Cardiac muscle cell (in vitro differentiated cells and primary cell): ENCODE results near the gene THEM4. TPM values are rescaled to one million over a fixed set of nuclear protein-coding genes. Genes with fewer than 3 reads are reported as not detected.
"Not testable (repeated sequence)": the region's sequence is repeated elsewhere in the genome, so short reads cannot be mapped to it uniquely, and the experiment has no call there.

Experiments used
- DNase-seq, 2 donors: peaks; one replicate each; pipeline versions ENCODE4 v3.0.0 to v3.0.0-alpha.2; 2010 to 2017; ENCODE audit warnings: low read depth in 1 of 2, low spot score in 1 of 2
- H3K27ac ChIP-seq: fragments of 200-600 bp; sonication (generic); 2 replicates; pipeline ENCODE4 v1.5.1; 2016
- H3K27me3 ChIP-seq: fragments of 200-600 bp; sonication (generic); 2 replicates; pipeline ENCODE4 v1.6.0; 2016; ENCODE audit warnings: control low read depth
- H3K36me3 ChIP-seq: fragments of 200-600 bp; sonication (generic); 2 replicates; pipeline ENCODE4 v1.5.1; 2016; ENCODE audit warnings: control low read depth
- H3K4me1 ChIP-seq: fragments of 200-600 bp; sonication (generic); 2 replicates; pipeline ENCODE4 v1.8.1; 2017; ENCODE audit warnings: low read depth, mild to moderate bottlenecking, mixed run types
- H3K4me3 ChIP-seq: fragments of 200-600 bp; sonication (generic); 2 replicates; pipeline ENCODE4 v1.5.1; 2016; ENCODE audit warnings: mild to moderate bottlenecking
- H3K9me3 ChIP-seq: fragments of 200-600 bp; sonication (generic); 2 replicates; pipeline ENCODE4 v1.5.1; 2017; ENCODE audit warnings: low read depth, mild to moderate bottlenecking, control low read depth
- polyA plus RNA-seq: library from polyadenylated mRNA; unstranded; fragments of >200 nt; fragmentation: Nextera tagmentation; extraction: Ambion mirVana; gene quantifications from 2 replicates; pipeline ENCODE4 v1.2.1, GENCODE V29; 2016
- total RNA-seq: library from RNA; depleted of rRNA; stranded (reverse); fragments of >200 nt; gene quantifications from 2 replicates; pipeline ENCODE4 v1.2.3, GENCODE V29; 2016
- TF ChIP-seq, protein P1 (sequence below): IDR thresholded peaks from 2 replicates; pipeline ENCODE4 v1.5.1; 2012; ENCODE audit warnings: low read depth, mild to moderate bottlenecking, low read length

THEM4 gene
- total and polyA plus RNA-seq, 2 experiments from 2014 or later = 26.8 to 61.9 TPM

DNA sequence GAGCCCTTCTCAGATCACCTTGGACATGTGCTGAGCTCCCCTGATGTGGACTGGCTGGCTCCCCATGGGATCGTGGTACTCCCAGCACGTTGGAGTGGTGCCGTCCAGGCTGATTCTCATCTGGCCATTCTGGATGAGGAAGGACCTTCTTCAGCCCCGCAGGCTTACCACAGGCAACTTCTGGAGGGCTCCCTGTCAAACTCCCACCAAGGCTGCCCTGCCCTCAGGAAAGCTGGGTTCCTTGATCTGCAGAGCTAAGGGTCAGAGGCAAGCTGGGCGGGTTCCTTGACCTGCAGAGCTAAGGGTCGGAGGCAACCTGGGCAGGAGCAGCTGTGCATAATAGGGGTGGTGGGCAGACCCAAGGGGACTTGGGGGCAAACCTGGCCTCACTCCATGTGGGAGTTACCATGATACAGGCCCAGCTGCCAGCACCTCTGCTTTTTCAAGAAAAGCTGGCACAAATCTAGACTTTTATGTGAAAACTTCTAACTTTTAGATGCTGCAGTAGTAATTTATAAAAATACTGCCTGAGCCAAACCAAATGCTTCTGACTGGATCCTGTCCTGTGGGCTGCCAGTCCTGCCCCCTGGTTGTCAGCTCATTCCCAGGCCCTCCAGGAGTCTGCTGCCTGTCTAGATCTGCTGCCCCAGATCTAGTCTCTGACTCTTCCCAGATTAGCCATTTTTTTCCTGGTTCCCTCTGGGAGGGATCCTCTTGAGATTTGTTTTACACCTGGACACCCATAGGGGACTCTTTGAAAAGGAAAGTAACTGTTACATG is 50.2 kb downstream of the THEM4 start:
- peaks cover 4% of the 10 kb centered on the region for H3K4me1 ChIP-seq
- H3K27me3 ChIP-seq = no peaks in the 10 kb centered on the region
- H3K9me3 ChIP-seq = no peaks in the 10 kb centered on the region
- H3K4me3 ChIP-seq = no peak overlapping the region
- DNase-seq = no peak
- no peak overlapping the region for H3K27ac ChIP-seq
- TF ChIP-seq, protein P1, sequence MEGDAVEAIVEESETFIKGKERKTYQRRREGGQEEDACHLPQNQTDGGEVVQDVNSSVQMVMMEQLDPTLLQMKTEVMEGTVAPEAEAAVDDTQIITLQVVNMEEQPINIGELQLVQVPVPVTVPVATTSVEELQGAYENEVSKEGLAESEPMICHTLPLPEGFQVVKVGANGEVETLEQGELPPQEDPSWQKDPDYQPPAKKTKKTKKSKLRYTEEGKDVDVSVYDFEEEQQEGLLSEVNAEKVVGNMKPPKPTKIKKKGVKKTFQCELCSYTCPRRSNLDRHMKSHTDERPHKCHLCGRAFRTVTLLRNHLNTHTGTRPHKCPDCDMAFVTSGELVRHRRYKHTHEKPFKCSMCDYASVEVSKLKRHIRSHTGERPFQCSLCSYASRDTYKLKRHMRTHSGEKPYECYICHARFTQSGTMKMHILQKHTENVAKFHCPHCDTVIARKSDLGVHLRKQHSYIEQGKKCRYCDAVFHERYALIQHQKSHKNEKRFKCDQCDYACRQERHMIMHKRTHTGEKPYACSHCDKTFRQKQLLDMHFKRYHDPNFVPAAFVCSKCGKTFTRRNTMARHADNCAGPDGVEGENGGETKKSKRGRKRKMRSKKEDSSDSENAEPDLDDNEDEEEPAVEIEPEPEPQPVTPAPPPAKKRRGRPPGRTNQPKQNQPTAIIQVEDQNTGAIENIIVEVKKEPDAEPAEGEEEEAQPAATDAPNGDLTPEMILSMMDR = no peak
- no peaks in the 10 kb centered on the region for H3K36me3 ChIP-seq

DNA sequence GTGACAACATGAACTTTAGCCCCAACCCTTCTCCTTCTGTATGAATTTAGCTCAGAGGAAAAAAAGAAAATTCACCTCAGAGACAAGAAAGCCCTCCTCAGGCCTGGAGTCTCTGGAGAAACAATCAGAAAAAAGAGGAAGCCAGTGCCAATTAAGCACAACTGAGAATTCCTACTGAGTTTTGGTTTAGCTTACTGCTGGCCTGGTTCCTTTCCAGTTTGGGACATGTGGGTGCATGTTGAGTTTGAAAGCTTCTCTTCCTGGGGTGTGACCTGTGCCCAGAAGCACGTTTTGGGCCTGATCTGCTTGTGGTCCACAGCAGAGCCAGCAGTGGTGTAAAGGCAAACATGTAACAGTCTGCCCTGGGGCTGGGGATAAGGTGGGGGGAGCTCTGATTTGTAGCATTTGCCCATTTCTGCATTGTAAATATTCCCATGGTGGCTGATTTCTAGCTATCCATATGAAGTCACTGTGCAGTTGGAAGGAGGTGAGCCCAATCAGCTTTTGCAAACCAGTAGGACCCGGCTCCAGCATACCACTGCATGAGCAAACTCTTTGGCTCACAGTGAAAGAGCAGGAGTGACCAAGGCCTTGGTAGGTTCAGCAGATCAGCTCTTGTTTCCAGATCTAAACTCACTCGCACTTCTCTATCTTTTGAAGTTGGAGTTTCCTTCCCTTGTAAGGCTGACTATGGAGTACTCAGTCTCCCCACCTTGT is 51.1 kb downstream of the THEM4 start:
- TF ChIP-seq, protein P1 = no peak
- no peaks in the 10 kb centered on the region for H3K36me3 ChIP-seq
- H3K27me3 ChIP-seq = no peaks in the 10 kb centered on the region
- H3K4me3 ChIP-seq = no peak overlapping the region
- peaks cover 4% of the 10 kb centered on the region for H3K4me1 ChIP-seq
- no peaks in the 10 kb centered on the region for H3K9me3 ChIP-seq
- H3K27ac ChIP-seq = no peak overlapping the region
- peak in 1 of 2 donors; percentile 44 for DNase-seq

DNA sequence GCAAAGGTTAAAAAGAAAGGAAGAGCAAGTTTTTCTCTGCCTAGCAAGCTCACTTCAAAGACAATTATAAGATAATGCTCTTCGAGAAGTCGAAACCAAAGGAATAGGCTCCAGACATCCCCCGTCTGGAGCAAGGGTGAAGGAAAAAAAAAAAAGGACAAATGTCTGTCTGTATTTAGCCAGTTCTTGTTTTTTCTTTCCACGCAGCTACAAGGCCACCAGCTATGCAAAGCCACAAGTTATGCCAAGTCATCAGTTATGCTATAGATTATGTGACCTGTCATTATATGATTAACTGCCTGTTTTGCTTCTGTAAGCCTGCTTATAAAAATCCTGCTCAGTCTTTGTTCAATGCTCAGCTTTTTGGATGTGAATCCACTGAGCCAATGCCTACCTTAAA is 53.4 kb downstream of the THEM4 start:
- no peaks in the 10 kb centered on the region for H3K9me3 ChIP-seq
- no peak for DNase-seq
- peaks cover 4% of the 10 kb centered on the region for H3K4me1 ChIP-seq
- H3K4me3 ChIP-seq = no peak overlapping the region
- no peaks in the 10 kb centered on the region for H3K27me3 ChIP-seq
- TF ChIP-seq, protein P1 = no peak
- no peak overlapping the region for H3K27ac ChIP-seq
- H3K36me3 ChIP-seq = no peaks in the 10 kb centered on the region

DNA sequence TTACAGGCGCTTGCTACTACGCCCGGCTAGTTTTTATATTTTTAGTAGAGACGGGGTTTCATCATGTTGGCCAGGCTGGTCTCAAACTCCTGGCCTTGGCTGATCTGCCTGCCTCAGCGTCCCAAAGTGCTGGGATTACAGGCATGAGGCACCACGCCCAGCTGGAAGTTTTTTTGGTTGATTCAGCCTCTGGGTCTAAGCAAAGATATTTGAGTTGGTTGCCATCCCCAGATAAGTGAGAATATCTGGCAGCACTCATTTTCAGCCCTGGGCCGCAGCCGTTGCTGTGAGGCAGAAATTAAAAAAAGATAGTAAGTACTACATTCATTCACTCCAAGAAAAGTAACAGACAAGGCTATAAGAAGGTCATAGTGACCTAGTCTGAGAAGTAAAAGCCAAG is 53.8 kb downstream of the THEM4 start:
- not testable (repeated sequence) for H3K4me3 ChIP-seq, H3K4me1 ChIP-seq, H3K27me3 ChIP-seq, H3K36me3 ChIP-seq, H3K9me3 ChIP-seq, H3K27ac ChIP-seq
- peak in 1 of 2 donors; percentile 58 for DNase-seq

DNA sequence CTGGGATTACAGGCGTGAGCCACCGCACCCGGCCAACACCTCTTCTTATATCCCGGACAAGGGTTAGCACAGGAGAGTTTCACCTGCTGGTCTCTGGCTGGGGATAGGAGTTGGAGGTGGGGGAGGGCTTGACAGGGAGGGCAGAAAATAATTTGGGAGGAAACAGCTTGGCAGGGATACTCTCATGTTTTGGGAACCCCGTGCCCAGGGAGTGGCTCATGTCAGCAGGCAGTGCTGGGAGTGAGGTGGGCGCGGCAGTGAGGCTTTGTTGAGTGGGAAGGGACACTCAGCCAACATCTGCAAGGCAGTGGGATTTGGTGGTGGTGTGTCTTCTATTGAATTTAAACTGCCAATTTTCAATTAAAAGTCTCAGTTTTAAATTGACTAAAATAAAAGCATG is 54.7 kb downstream of the THEM4 start:
- peaks cover 4% of the 10 kb centered on the region for H3K4me1 ChIP-seq
- DNase-seq = no peak
- no peaks in the 10 kb centered on the region for H3K9me3 ChIP-seq
- no peak overlapping the region for H3K27ac ChIP-seq
- no peaks in the 10 kb centered on the region for H3K36me3 ChIP-seq
- TF ChIP-seq, protein P1 = no peak
- H3K27me3 ChIP-seq = no peaks in the 10 kb centered on the region
- H3K4me3 ChIP-seq = no peak overlapping the region

DNA sequence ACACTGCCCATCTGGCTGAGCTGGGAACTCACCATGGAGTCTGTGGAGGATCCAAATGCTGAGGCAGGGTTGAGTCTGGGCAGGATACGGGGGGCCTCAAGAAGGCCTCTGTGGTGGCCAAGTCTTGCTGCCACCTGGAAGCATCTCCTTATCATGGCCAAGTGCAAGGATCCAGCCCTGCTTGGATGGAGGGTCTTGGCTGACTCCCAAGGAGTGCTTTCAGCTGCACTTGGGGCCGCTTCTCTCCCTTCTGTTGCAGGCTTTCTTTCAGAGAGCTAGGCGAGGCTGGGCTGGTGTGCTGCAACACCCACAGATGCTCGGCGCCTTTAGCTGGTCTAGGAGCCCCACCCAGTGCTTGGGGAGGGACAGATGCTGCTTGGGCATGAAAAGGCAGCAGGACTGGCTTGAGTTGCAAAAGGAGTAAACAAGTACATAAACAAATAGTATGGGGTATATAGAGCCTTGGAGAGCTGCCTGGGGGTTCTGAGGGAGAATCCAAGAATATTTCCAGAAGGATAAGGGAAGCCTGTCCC is 55.8 kb downstream of the THEM4 start, which contains the start of gene THEM5:
Gene THEM5 (minus strand): TSS at position 302 of the 533 bp plus-strand sequence. CDS start 147 bp downstream, at position 155.
- Histone ChIP-seq H3K36me3 (no peaks in the 10 kb centered on the region), H3K27ac (no peak within 1 kb of the TSS), H3K4me3 (no peak within 1 kb of the TSS), H3K4me1 (peaks cover 4% of the 10 kb centered on the region), H3K9me3 (no peaks in the 10 kb centered on the region), H3K27me3 (no peaks in the 10 kb centered on the region)
- TF ChIP-seq, protein P1 = no peak
- no peak for DNase-seq
